ENCODE measurements around the gene PARVA.

The PARVA gene

DNA sequence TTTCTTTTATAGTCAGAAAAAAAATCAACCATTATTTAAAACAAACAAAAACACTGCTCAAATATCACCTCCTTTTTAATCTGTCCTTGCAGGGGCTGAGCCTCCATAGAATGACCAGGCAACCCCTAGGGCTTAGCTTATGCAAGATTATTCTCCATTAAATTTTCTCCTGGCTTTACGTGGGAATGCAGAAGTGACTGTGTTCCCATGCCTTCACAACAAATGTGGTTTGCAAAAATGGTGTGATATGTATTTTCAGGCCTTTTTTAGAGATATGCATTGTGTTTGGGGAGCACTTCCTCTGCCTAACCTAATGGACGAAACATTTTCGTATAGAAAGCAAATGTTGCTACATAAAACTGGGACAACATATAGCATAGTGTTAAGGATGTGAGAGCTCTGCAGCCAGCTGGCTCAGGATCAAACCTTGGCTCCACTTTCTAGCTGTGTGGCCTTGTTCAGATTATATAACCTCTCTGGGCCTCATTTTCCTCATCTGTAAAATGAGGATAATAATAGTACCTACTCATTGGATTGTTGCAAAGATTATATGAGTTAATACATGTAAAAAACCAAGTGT lies 82.6 kb downstream of the PARVA start:
- no peak for DNase-seq (ENCODE audit: low read depth)

GRCh38 chr11:12460466-12460865 lies 83.1 kb downstream of the PARVA start:
- DNase-seq (ENCODE audit: low read depth) = no peak

DNA sequence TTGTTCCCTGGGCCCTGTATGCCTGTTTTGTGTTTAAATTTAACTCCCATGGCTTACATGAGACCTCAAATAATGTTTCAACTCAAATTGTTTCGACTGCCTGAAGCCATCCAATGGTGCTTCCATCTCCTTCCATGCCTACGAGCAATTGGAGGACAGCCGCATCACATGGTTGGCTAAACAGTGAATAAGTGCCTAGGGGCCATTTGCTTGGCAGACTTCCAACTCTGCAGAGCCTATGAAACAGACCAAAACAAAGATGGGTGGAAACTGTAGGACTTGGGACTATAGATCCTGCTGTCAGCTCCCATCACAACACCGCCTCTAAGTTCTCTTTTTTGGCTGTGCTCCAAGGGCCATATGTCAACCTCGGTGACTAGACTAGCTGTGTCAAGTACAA lies 84.1 kb downstream of the PARVA start:
- DNase-seq (ENCODE audit: low read depth) = no peak

DNA sequence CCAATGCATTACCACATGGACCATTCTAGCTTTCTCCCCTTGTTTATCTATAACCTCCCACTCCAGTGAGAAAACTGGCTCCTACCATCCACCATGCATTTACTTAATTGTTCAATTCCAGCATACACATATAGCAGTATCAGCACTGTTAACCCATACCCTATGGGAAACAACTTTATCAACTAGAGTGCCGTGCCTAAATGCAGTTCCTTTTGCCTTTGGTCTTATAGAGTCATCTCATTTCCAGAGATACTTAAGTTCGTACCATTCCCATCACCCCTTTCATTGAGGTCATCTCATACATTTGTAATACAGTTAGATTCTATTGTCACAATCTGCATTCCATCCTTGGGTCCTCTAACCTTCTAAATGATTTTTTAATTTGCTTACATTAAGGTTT lies 86.9 kb downstream of the PARVA start:
- DNase-seq (ENCODE audit: low read depth) = no peak

DNA sequence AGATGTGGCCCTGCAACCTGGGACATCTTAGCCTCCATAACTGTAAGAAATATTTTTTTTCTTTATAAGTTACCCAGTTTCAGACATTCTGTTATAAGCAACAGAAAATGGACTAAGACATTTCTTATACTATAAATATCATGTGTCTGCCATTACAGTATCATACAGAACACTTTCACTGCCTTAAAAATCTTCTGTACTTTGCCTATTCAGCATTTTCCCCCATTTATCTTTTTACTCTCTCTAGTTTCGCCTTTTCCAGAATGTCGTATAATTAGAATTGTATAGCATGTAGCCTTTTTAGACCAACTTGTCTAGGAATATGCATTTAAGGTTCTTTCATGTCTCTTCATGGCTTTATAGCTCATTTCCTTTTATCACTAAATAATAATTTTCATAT lies 88.0 kb downstream of the PARVA start:
- DNase-seq (ENCODE audit: low read depth) = no peak

- no peak for DNase-seq (ENCODE audit: low read depth)
Measured at GRCh38 chr11:12467610-12468009, 90.2 kb downstream of the PARVA start.

DNA sequence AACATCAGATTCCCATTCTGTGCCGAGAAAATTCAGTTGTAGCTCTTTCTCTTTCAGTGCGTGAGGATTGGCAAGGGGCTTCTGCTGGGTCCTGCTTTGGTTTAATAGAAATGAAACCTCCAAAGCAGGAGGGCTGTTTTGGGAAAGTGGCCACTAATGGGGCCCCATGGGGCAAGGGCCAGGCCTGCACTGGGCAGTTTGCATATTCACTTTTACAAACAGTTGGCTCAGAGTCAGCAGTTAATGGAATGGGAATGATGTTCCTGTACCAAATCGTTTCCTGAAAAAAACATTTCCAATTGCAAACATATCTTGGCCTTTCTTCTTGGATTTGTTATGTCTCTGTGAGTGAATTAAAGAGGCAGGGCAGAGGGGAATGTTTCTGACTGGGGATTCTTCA lies 92.1 kb downstream of the PARVA start:
- no peak for DNase-seq (ENCODE audit: low read depth)

- no peak for DNase-seq (ENCODE audit: low read depth)
Measured at GRCh38 chr11:12470236-12470635, 92.9 kb downstream of the PARVA start.

- DNase-seq (ENCODE audit: low read depth) = no peak
Measured at GRCh38 chr11:12472401-12473005, 95.1 kb downstream of the PARVA start.

DNA sequence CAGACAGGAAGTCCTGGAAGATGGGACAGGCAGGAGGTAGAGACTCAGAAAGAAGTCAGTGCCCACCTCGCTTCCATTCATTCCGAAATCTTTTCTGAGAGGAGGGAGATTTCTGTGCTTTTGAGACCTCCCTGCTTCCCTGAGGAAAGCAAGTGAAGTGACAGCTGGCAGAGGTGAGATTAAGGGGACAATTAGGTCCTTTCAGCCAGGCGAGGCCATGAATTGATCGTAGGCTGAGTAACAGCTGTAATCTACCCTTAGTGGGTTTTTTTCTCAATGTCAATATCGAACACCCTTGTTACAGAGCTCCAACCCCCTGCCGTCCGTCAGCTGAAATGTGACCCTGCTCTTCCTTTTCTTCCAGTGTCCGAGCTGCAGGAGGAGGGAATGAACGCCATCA lies 96.0 kb downstream of the PARVA start:
- DNase-seq (ENCODE audit: low read depth) = no peak

GRCh38 chr11:12474871-12475270 lies 97.5 kb downstream of the PARVA start:
- no peak for DNase-seq (ENCODE audit: low read depth)

DNA sequence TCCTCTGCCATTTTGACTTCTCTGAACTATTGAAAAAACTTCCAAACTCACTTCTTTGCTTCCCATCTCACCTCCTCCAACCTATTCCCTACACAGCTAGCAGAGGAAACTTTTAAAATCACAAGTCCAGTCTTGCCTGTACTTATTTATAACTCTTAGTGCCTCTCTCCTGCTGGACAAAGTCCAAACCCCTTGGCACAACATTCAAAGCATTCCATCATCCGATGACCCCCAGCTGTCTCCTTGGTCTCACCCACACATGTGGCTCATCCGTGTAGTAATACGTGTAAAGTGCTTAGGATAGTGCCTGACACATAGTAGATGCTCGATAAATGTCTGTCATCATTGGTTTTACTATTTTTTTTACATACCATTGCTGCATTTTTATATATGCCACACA lies 101.4 kb downstream of the PARVA start:
- no peak for DNase-seq (ENCODE audit: low read depth)

- no peak for DNase-seq (ENCODE audit: low read depth)
Measured at GRCh38 chr11:12480401-12480800, 103.0 kb downstream of the PARVA start.

- DNase-seq (ENCODE audit: low read depth) = no peak
Measured at GRCh38 chr11:12482839-12483238, 105.5 kb downstream of the PARVA start.

GRCh38 chr11:12483604-12484003 lies 106.2 kb downstream of the PARVA start:
- no peak for DNase-seq (ENCODE audit: low read depth)

DNA sequence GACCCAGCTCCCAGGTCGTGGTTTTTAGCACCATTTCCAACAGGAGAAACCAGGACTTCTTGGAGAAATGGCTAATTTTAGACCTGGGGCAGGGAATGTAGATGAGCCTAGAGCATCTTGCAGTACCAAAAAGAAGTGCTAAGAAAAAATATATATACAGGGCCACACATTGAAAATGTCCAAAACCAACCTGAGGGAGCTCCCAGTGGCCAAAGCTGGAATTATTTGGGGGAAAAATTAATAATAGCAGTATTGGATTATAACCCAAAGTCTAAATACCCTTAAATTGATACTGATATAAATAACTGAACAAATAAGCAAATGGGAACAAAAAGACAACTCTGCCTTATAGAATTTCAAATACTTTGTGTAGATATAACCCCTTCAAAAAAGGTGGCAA lies 108.0 kb downstream of the PARVA start:
- DNase-seq (ENCODE audit: low read depth) = no peak

GRCh38 chr11:12489246-12489772 lies 111.9 kb downstream of the PARVA start:
- DNase-seq (ENCODE audit: low read depth) = no peak

DNA sequence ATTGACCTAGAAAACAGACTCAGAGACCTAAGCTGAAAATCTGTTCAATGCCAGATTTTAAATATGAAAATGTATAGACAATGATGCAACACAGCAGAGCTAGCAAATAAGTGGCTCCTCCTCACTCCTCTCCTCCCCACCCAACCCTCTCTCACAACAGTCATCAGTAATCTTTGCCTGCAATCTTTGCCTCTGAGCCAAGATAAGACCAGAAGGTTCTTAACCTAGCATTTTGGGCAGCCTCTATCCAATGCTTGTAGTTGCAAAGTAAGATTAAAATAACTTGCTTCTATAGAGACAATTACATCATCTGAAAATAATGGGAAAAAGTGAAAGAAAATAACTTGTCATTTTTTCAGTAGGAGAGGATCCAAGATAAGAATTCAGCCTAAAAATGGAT lies 117.3 kb downstream of the PARVA start:
- no peak for DNase-seq (ENCODE audit: low read depth)

DNA sequence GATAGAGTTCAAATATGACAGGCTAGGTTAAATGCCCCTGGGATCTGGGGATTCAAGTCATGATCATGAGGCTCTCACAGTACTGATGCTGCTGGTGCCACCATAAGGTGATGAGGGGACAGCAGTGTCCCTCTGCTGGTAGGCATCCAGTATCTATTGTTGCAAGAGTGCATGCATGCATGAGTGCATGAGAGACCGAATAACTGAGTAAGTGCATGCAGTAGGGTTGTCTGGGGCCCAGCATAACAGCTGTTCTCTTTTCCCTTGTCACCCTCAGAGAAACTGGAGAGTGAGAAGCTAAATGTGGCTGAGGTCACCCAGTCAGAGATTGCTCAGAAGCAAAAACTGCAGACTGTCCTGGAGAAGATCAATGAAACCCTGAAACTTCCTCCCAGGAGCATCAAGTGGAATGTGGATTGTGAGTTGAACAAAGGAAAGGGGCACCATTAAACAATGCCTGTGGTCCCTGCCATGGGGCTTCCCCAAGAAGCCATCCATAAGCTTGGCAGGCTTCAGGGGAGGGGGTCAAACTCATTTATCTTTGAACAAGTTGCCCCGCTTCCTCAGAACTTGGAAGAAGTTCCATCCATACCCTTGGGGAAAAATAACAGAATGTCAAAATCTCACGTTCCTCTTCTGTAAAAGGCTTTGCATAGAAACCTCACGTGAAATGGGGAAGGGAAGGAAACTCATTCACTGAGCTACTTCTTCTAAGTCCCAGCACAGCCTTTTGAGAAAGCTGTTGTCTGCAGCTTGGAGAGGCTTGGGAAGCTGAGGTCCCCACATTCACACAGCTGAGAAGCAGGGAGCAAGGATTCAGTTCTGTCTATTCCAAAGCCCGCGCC lies 119.0 kb downstream of the PARVA start:
- no peak for DNase-seq (ENCODE audit: low read depth)

DNA sequence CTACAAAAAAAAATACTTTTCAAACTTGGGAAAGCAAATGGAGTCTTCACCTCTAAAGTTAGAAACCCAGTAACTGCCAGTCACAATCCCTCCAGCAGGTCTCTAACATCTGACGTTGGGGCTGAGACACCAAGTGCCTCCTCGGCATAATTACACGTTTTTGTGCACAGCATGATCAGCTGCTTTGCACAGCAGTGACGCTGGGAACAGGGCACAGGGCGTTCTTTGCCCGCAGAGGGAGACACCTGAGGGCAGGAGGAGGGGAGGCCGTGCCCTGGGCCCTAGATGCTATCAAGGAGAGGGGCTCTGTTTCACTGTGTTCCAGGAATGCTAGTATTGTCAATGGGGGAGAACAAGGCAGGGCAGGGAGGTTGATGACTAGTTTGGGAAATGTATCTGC lies 120.1 kb downstream of the PARVA start:
- DNase-seq (ENCODE audit: low read depth) = no peak

- DNase-seq (ENCODE audit: low read depth) = no peak
Measured at GRCh38 chr11:12499071-12499470, 121.7 kb downstream of the PARVA start.

- no peak for DNase-seq (ENCODE audit: low read depth)
Measured at GRCh38 chr11:12502046-12502445, 124.7 kb downstream of the PARVA start.

- DNase-seq (ENCODE audit: low read depth) = no peak
Measured at GRCh38 chr11:12503039-12503484, 125.7 kb downstream of the PARVA start.
